Naive thymus-derived CD4-positive, alpha-beta T cell (primary cell): ENCODE data around the gene DLL1. TPM values are rescaled to one million over a fixed set of nuclear protein-coding genes. Genes with fewer than 3 reads are reported as not detected.

Experiments used
- ATAC-seq: fragments of 150-1000 bp; cut with Tn5 transposase; 2 replicates; pipeline ENCODE4 v1.10.0; 2021; ENCODE audit warnings: mild to moderate bottlenecking, moderate library complexity
- CTCF ChIA-PET: fragments of 350-600 bp; sonication (Branson Sonifier 250); formaldehyde crosslinking; loops from one replicate; lab custom pipeline; 2021; ENCODE audit warnings: antibody characterized with exemption; lab: Charles Lee
- POLR2A ChIA-PET: fragments of 350-600 bp; sonication (Branson Sonifier 250); formaldehyde crosslinking; loops from one replicate; lab custom pipeline; 2021; ENCODE audit warnings: antibody characterized with exemption, inconsistent platforms; lab: Charles Lee
- DNase-seq, 9 donors: peaks; one replicate each; pipeline versions ENCODE4 v3.0.0 to v3.0.0-alpha.2; 2020 to 2022; ENCODE audit warnings: mixed read lengths in 1 of 9
- H3K27ac ChIP-seq: one replicate; pipeline ENCODE4 v1.7.0; 2013; ENCODE audit warnings: mild to moderate bottlenecking, low read depth, low read length, moderate library complexity
- H3K27me3 ChIP-seq, 2 donors: one replicate each; pipeline ENCODE4 v1.7.0; 2013; ENCODE audit warnings: low read length in 2 of 2, mild to moderate bottlenecking in 2 of 2, moderate library complexity in 2 of 2; ENCODE audit not compliant: control insufficient read depth in 2 of 2, insufficient read depth in 2 of 2
- H3K36me3 ChIP-seq, 3 experiments: 1 replicate in 2 of 3; 2 replicates in 1 of 3; pipeline ENCODE4 v1.7.0; 2013; ENCODE audit warnings: low read length in 3 of 3, mild to moderate bottlenecking in 3 of 3, moderate library complexity in 1 of 3; ENCODE audit not compliant: insufficient read depth in 3 of 3, control insufficient read depth in 2 of 3
- H3K4me1 ChIP-seq, 2 donors: one replicate each; pipeline ENCODE4 v1.7.0; 2013; ENCODE audit warnings: low read length in 2 of 2, mild to moderate bottlenecking in 2 of 2, moderate library complexity in 1 of 2; ENCODE audit not compliant: control insufficient read depth in 2 of 2, insufficient read depth in 2 of 2
- H3K4me3 ChIP-seq: 2 replicates; pipeline ENCODE4 v1.7.0; 2013; ENCODE audit warnings: mild to moderate bottlenecking, low read length
- H3K9me3 ChIP-seq, 3 experiments: 1 replicate in 2 of 3; 2 replicates in 1 of 3; pipeline ENCODE4 v1.7.0; 2013; ENCODE audit warnings: low read length in 3 of 3; ENCODE audit not compliant: control insufficient read depth in 2 of 3
- H3K27ac Mint-ChIP-seq, 9 donors: one replicate each; pipeline ENCODE4 v1.8.0; 2020 to 2022; ENCODE audit warnings: mixed read lengths in 9 of 9, mild to moderate bottlenecking in 8 of 9, moderate library complexity in 5 of 9, inconsistent platforms in 2 of 9
- H3K27me3 Mint-ChIP-seq, 5 donors: one replicate each; pipeline ENCODE4 v1.8.0; 2021 to 2022; ENCODE audit warnings: mixed read lengths in 5 of 5, mild to moderate bottlenecking in 1 of 5
- H3K36me3 Mint-ChIP-seq, 5 donors: one replicate each; pipeline ENCODE4 v1.8.0; 2020 to 2022; ENCODE audit warnings: mixed read lengths in 5 of 5, mild to moderate bottlenecking in 3 of 5, inconsistent platforms in 1 of 5
- H3K4me1 Mint-ChIP-seq, 7 donors: one replicate each; pipeline ENCODE4 v1.8.0; 2020 to 2022; ENCODE audit warnings: mixed read lengths in 7 of 7, mild to moderate bottlenecking in 3 of 7, inconsistent platforms in 1 of 7
- H3K4me3 Mint-ChIP-seq, 10 donors: one replicate each; pipeline ENCODE4 v1.8.0; 2020 to 2022; ENCODE audit warnings: mild to moderate bottlenecking in 10 of 10, mixed read lengths in 10 of 10, moderate library complexity in 6 of 10, inconsistent platforms in 2 of 10
- H3K9me3 Mint-ChIP-seq, 11 donors: one replicate each; pipeline ENCODE4 v1.8.0; 2020 to 2022; ENCODE audit warnings: mixed read lengths in 11 of 11, mild to moderate bottlenecking in 4 of 11, inconsistent platforms in 1 of 11, moderate library complexity in 1 of 11
- intact Hi-C, 2 donors: fragments of 100-400 bp; cut with micrococcal nuclease; formaldehyde crosslinking; loops; one replicate each; pipeline ENCODE4 v1.15.1; 2023
- polyA plus RNA-seq, 2 donors: library from polyadenylated mRNA; unstranded; fragments of 300-500 nt; fragmentation: Illumina TruSeq; gene quantifications; one replicate each; pipeline ENCODE4 v1.2.3, GENCODE V29; 2021
- total RNA-seq, 6 experiments: library from RNA in 5 of 6; stranded (reverse) in 5 of 6; gene quantifications; 1 replicate in 5 of 6; 2 replicates in 1 of 6; pipeline ENCODE4 v1.2.3 and lab custom pipeline; 2021 to 2026

The DLL1 gene
- total and polyA plus RNA-seq, 7 experiments from 2014 or later: 0.19 to 12.9 (median 3.3) TPM

DNA sequence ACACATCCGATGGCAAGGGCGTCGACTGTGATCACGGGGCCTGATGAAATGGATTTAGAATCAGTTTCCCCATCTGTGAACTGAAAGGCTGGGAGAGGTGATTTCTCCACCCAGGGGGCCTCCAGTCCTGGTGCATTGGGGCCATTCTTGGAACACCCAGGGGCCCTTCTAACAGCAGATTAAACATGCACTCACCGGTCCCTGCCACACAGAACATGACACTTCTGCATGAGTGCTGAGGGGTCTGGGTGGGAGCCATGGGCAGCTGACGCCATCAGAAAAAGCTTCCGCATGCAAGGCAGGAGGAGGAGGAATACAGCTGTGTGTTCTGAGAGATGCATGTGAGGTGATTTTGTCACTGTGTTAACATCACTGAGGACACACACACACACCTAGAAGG is 26.8 kb downstream of the DLL1 start:
- peaks cover 0 to 3% (median 0%) of the 10 kb centered on the region in 7 donors for H3K4me1 Mint-ChIP-seq
- ATAC-seq: no peak
- Histone ChIP-seq H3K27ac (no peak overlapping the region), H3K27me3 (no peaks in the 10 kb centered on the region), H3K36me3 (no peaks in the 10 kb centered on the region), H3K4me3 (no peak overlapping the region), H3K9me3 (no peaks in the 10 kb centered on the region), H3K4me1 (no peaks in the 10 kb centered on the region)
- intact Hi-C loops: no loop called here
- H3K4me3 Mint-ChIP-seq: no peak overlapping the region
- ChIA-PET CTCF (no interaction called here), POLR2A (interaction anchor here (0.8 kb wide), 1 partner anchor 8 kb away, joined by 4 read pairs; no protein-coding TSS in a partner anchor)
- H3K9me3 Mint-ChIP-seq: no peaks in the 10 kb centered on the region
- no peak for DNase-seq
- peaks cover 0 to 40% (median 5%) of the 10 kb centered on the region in 5 donors for H3K27me3 Mint-ChIP-seq
- H3K27ac Mint-ChIP-seq: no peak overlapping the region
- H3K36me3 Mint-ChIP-seq: no peaks in the 10 kb centered on the region

- Mint-ChIP-seq H3K4me1 (peaks cover 0 to 3% (median 0%) of the 10 kb centered on the region in 7 donors), H3K27ac (no peak overlapping the region), H3K27me3 (peaks cover 0 to 44% (median 5%) of the 10 kb centered on the region in 5 donors), H3K4me3 (no peak overlapping the region), H3K36me3 (no peaks in the 10 kb centered on the region), H3K9me3 (no peaks in the 10 kb centered on the region)
- Histone ChIP-seq H3K27ac (no peak overlapping the region), H3K9me3 (no peaks in the 10 kb centered on the region), H3K4me1 (no peaks in the 10 kb centered on the region), H3K36me3 (no peaks in the 10 kb centered on the region), H3K27me3 (no peaks in the 10 kb centered on the region), H3K4me3 (no peak overlapping the region)
- ATAC-seq (no peak), DNase-seq (no peak)
- ChIA-PET POLR2A (interaction anchor here (0.8 kb wide), 1 partner anchor 9 kb away, joined by 4 read pairs; no protein-coding TSS in a partner anchor), CTCF (no interaction called here)
- intact Hi-C loops: no loop called here
These were observed 27.5 kb downstream of the DLL1 start for GRCh38 chr6:170263410-170263809.

- Mint-ChIP-seq H3K36me3 (no peaks in the 10 kb centered on the region), H3K4me3 (no peak overlapping the region), H3K9me3 (no peaks in the 10 kb centered on the region), H3K27ac (peak overlapping the region in 1 of 9 donors; percentile 55), H3K4me1 (peaks cover 0 to 1% (median 0%) of the 10 kb centered on the region in 7 donors), H3K27me3 (peaks cover 0 to 37% (median 5%) of the 10 kb centered on the region in 5 donors)
- Histone ChIP-seq H3K27me3 (no peaks in the 10 kb centered on the region), H3K27ac (no peak overlapping the region), H3K4me3 (no peak overlapping the region), H3K9me3 (no peaks in the 10 kb centered on the region), H3K36me3 (no peaks in the 10 kb centered on the region), H3K4me1 (no peaks in the 10 kb centered on the region)
- intact Hi-C loops: no loop called here
- no peak for ATAC-seq
- CTCF ChIA-PET: interaction anchor here (0.7 kb wide), 1 partner anchor 521 kb away, joined by 5 read pairs; no protein-coding TSS in a partner anchor
- POLR2A ChIA-PET: no interaction called here
- DNase-seq: no peak
These were observed 28.3 kb downstream of the DLL1 start for GRCh38 chr6:170262489-170263088.

GRCh38 chr6:170261643-170262488 is 29.0 kb downstream of the DLL1 start:
- no peak overlapping the region for H3K27ac ChIP-seq
- POLR2A ChIA-PET: interaction anchor here (0.5 kb wide), 1 partner anchor 509 kb away, joined by 6 read pairs; no protein-coding TSS in a partner anchor
- intact Hi-C loops: no loop called here
- no peaks in the 10 kb centered on the region for H3K36me3 Mint-ChIP-seq
- no peaks in the 10 kb centered on the region for H3K4me1 ChIP-seq
- H3K27me3 ChIP-seq: no peaks in the 10 kb centered on the region
- DNase-seq (no peak), ATAC-seq (no peak)
- no peak overlapping the region for H3K4me3 Mint-ChIP-seq
- H3K27me3 Mint-ChIP-seq: peaks cover 0 to 40% (median 5%) of the 10 kb centered on the region in 5 donors
- no peak overlapping the region for H3K4me3 ChIP-seq
- no peaks in the 10 kb centered on the region for H3K36me3 ChIP-seq
- H3K9me3 Mint-ChIP-seq: no peaks in the 10 kb centered on the region
- peaks cover 0 to 1% (median 0%) of the 10 kb centered on the region in 7 donors for H3K4me1 Mint-ChIP-seq
- H3K9me3 ChIP-seq: no peaks in the 10 kb centered on the region
- CTCF ChIA-PET: no interaction called here
- no peak overlapping the region for H3K27ac Mint-ChIP-seq

GRCh38 chr6:170260686-170261085 is 30.2 kb downstream of the DLL1 start:
- peaks cover 0 to 1% (median 0%) of the 10 kb centered on the region in 7 donors for H3K4me1 Mint-ChIP-seq
- intact Hi-C loops: no loop called here
- no peaks in the 10 kb centered on the region for H3K36me3 ChIP-seq
- no peak overlapping the region for H3K4me3 Mint-ChIP-seq
- CTCF ChIA-PET: no interaction called here
- no peak overlapping the region for H3K27ac ChIP-seq
- H3K27ac Mint-ChIP-seq: no peak overlapping the region
- H3K9me3 Mint-ChIP-seq: no peaks in the 10 kb centered on the region
- H3K36me3 Mint-ChIP-seq: no peaks in the 10 kb centered on the region
- DNase-seq (no peak), ATAC-seq (no peak)
- POLR2A ChIA-PET: no interaction called here
- peaks cover 0 to 34% (median 5%) of the 10 kb centered on the region in 5 donors for H3K27me3 Mint-ChIP-seq
- no peaks in the 10 kb centered on the region for H3K27me3 ChIP-seq
- H3K4me1 ChIP-seq: no peaks in the 10 kb centered on the region
- H3K9me3 ChIP-seq: no peaks in the 10 kb centered on the region
- H3K4me3 ChIP-seq: no peak overlapping the region

GRCh38 chr6:170259278-170259677 is 31.6 kb downstream of the DLL1 start:
- ATAC-seq (no peak), DNase-seq (no peak)
- Histone ChIP-seq H3K36me3 (no peaks in the 10 kb centered on the region), H3K4me1 (no peaks in the 10 kb centered on the region), H3K27ac (no peak overlapping the region), H3K27me3 (no peaks in the 10 kb centered on the region), H3K9me3 (no peaks in the 10 kb centered on the region), H3K4me3 (no peak overlapping the region)
- POLR2A ChIA-PET: no interaction called here
- no peaks in the 10 kb centered on the region for H3K9me3 Mint-ChIP-seq
- no peaks in the 10 kb centered on the region for H3K36me3 Mint-ChIP-seq
- CTCF ChIA-PET: no interaction called here
- peaks cover 0 to 28% (median 5%) of the 10 kb centered on the region in 5 donors for H3K27me3 Mint-ChIP-seq
- intact Hi-C loops: no loop called here
- no peak overlapping the region for H3K4me3 Mint-ChIP-seq
- peaks cover 0 to 3% (median 0%) of the 10 kb centered on the region in 7 donors for H3K4me1 Mint-ChIP-seq
- H3K27ac Mint-ChIP-seq: no peak overlapping the region
